Measurements from ENCODE around the gene TREH. TPM values are rescaled to one million over a fixed set of nuclear protein-coding genes. Genes with fewer than 3 reads are reported as not detected.

Gene TREH
- total RNA-seq, 1 experiment from 2014 or later: 0.15 TPM

GRCh38 chr11:118627566-118627965, 51.9 kb downstream of the TREH start:
- Histone ChIP-seq H3K4me3 (replicated peaks in 1 of 2; ENCODE audit: low read depth in 1 of 2, low read length in 2 of 2) (no peak overlapping the region), H3K9ac (ENCODE audit: low read length) (no peak overlapping the region), H3K27me3 (ENCODE audit: insufficient read depth, low read length) (no peaks in the 10 kb centered on the region), H3K4me2 (ENCODE audit: low read length) (no peak overlapping the region), H3K9me2 (ENCODE audit: insufficient read depth) (no peaks in the 10 kb centered on the region), H3K79me2 (ENCODE audit: insufficient read depth, low read length) (no peaks in the 10 kb centered on the region), H4K20me1 (ENCODE audit: insufficient read depth) (no peaks in the 10 kb centered on the region), H3K4me1 (ENCODE audit: control insufficient read depth in 1 of 2, insufficient read depth in 2 of 2, low read length in 2 of 2) (peaks cover 35% of the 10 kb centered on the region in 2 experiments), H3K9me3 (ENCODE audit: control insufficient read depth in 1 of 2, insufficient read depth in 1 of 2, low read depth in 1 of 2, low read length in 2 of 2) (no peaks in the 10 kb centered on the region), H3K36me3 (ENCODE audit: control insufficient read depth in 1 of 2, insufficient read depth in 2 of 2, low read length in 2 of 2) (peaks cover 5 to 19% of the 10 kb centered on the region in 2 experiments; a peak in 2 of 4 replicates), H2AFZ (ENCODE audit: low read depth, low read length, poor library complexity, severe bottlenecking) (no peak overlapping the region), H3K27ac (ENCODE audit: low read depth, low read length) (no peak overlapping the region)
- ChIA-PET POLR2A (no interaction called here), CTCF (no interaction called here), RAD21 (ENCODE audit: low non-redundant PET in 1 of 2, low total read pairs in 2 of 2, uncharacterized antibody in 2 of 2, unreplicated experiment in 2 of 2) (no interaction called here)
- no peak for DNase-seq (ENCODE audit: low read depth, low spot score)
- TF ChIP-seq RAD21 (IDR thresholded peaks at IDR 0.05; ENCODE audit: low read depth) (no peak), FOSL1 (IDR thresholded peaks at IDR 0.05; ENCODE audit: low read depth) (no peak), ELF1 (IDR thresholded peaks at IDR 0.05; ENCODE audit: borderline replicate concordance, low read depth) (no peak), CBX3 (IDR thresholded peaks at IDR 0.05; ENCODE audit: low read depth) (no peak), SP1 (IDR thresholded peaks at IDR 0.05; ENCODE audit: low read depth) (no peak), ZNF274 (IDR thresholded peaks at IDR 0.05; ENCODE audit: low read depth, low read length) (no peak), SRF (IDR thresholded peaks at IDR 0.05; ENCODE audit: low read depth) (no peak), SIN3A (IDR thresholded peaks at IDR 0.05; ENCODE audit: low read depth) (no peak), POLR2A (IDR thresholded peaks at IDR 0.05; ENCODE audit: borderline replicate concordance, extremely low read depth, insufficient read depth, insufficient read length) (no peak), EGR1 (IDR thresholded peaks at IDR 0.05; ENCODE audit: low read depth) (no peak), YY1 (IDR thresholded peaks at IDR 0.05; ENCODE audit: extremely low read depth, insufficient replicate concordance, low read depth, low read length) (no peak)
- TF ChIP-seq, protein P1, sequence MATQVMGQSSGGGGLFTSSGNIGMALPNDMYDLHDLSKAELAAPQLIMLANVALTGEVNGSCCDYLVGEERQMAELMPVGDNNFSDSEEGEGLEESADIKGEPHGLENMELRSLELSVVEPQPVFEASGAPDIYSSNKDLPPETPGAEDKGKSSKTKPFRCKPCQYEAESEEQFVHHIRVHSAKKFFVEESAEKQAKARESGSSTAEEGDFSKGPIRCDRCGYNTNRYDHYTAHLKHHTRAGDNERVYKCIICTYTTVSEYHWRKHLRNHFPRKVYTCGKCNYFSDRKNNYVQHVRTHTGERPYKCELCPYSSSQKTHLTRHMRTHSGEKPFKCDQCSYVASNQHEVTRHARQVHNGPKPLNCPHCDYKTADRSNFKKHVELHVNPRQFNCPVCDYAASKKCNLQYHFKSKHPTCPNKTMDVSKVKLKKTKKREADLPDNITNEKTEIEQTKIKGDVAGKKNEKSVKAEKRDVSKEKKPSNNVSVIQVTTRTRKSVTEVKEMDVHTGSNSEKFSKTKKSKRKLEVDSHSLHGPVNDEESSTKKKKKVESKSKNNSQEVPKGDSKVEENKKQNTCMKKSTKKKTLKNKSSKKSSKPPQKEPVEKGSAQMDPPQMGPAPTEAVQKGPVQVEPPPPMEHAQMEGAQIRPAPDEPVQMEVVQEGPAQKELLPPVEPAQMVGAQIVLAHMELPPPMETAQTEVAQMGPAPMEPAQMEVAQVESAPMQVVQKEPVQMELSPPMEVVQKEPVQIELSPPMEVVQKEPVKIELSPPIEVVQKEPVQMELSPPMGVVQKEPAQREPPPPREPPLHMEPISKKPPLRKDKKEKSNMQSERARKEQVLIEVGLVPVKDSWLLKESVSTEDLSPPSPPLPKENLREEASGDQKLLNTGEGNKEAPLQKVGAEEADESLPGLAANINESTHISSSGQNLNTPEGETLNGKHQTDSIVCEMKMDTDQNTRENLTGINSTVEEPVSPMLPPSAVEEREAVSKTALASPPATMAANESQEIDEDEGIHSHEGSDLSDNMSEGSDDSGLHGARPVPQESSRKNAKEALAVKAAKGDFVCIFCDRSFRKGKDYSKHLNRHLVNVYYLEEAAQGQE (IDR thresholded peaks at IDR 0.05; ENCODE audit: low read depth): no peak
- TF ChIP-seq, protein P2, sequence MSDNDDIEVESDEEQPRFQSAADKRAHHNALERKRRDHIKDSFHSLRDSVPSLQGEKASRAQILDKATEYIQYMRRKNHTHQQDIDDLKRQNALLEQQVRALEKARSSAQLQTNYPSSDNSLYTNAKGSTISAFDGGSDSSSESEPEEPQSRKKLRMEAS (IDR thresholded peaks at IDR 0.05): no peak
- TF ChIP-seq, protein P3, sequence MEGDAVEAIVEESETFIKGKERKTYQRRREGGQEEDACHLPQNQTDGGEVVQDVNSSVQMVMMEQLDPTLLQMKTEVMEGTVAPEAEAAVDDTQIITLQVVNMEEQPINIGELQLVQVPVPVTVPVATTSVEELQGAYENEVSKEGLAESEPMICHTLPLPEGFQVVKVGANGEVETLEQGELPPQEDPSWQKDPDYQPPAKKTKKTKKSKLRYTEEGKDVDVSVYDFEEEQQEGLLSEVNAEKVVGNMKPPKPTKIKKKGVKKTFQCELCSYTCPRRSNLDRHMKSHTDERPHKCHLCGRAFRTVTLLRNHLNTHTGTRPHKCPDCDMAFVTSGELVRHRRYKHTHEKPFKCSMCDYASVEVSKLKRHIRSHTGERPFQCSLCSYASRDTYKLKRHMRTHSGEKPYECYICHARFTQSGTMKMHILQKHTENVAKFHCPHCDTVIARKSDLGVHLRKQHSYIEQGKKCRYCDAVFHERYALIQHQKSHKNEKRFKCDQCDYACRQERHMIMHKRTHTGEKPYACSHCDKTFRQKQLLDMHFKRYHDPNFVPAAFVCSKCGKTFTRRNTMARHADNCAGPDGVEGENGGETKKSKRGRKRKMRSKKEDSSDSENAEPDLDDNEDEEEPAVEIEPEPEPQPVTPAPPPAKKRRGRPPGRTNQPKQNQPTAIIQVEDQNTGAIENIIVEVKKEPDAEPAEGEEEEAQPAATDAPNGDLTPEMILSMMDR (IDR thresholded peaks at IDR 0.05 in 2 of 3, conservative IDR thresholded peaks at IDR 0.05 in 1 of 3; ENCODE audit: borderline replicate concordance in 1 of 3, insufficient read depth in 1 of 3, low read depth in 2 of 3, low read length in 2 of 3): no peak
- no TSS peak for BruUV-seq (replicated peaks)
- intact Hi-C loops (cut with micrococcal nuclease): no loop called here
- no peak for ATAC-seq
